Epithelial cell of esophagus (primary cell): ENCODE data around the gene SOX5.

ENCODE experiments used
- DNase-seq: peaks from one replicate; pipeline ENCODE4 v3.0.0; 2010; ENCODE audit warnings: low read depth
- H3K4me3 ChIP-seq: 2 replicates; pipeline ENCODE4 v1.5.1; 2011; ENCODE audit warnings: mild to moderate bottlenecking, low read length, control low read depth
- TF ChIP-seq, protein P1 (sequence below): IDR thresholded peaks from 2 replicates; pipeline ENCODE4 v1.5.1; 2011; ENCODE audit warnings: low read depth, mild to moderate bottlenecking, low read length, control low read depth, inconsistent platforms; ENCODE audit not compliant: insufficient read depth; ENCODE audit errors: missing control alignments

The SOX5 gene

GRCh38 chr12:23921099-23921856 lies 28.2 kb downstream of the SOX5 start:
- DNase-seq = no peak
- no peak overlapping the region for H3K4me3 ChIP-seq
- TF ChIP-seq, protein P1, sequence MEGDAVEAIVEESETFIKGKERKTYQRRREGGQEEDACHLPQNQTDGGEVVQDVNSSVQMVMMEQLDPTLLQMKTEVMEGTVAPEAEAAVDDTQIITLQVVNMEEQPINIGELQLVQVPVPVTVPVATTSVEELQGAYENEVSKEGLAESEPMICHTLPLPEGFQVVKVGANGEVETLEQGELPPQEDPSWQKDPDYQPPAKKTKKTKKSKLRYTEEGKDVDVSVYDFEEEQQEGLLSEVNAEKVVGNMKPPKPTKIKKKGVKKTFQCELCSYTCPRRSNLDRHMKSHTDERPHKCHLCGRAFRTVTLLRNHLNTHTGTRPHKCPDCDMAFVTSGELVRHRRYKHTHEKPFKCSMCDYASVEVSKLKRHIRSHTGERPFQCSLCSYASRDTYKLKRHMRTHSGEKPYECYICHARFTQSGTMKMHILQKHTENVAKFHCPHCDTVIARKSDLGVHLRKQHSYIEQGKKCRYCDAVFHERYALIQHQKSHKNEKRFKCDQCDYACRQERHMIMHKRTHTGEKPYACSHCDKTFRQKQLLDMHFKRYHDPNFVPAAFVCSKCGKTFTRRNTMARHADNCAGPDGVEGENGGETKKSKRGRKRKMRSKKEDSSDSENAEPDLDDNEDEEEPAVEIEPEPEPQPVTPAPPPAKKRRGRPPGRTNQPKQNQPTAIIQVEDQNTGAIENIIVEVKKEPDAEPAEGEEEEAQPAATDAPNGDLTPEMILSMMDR = no peak

DNA sequence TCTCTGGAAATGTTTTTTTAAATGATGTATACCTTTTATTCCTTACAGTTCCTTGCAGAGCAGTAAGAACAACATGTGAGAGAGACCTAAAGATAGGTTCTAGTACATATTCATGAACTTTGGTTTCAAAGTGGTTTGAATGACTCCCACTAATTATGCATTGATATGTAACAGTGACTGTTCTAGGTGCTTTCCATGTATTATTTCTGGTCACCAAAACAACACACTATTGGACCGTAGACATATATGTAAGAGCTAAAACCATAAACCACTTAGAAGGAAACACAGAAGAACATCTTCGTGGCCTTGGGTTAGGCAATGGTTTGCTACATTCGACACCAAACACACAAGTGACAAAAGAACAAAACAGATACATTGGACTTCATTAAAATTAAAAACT lies 37.9 kb downstream of the SOX5 start:
- TF ChIP-seq, protein P1 = no peak
- H3K4me3 ChIP-seq = no peak overlapping the region
- DNase-seq = no peak

DNA sequence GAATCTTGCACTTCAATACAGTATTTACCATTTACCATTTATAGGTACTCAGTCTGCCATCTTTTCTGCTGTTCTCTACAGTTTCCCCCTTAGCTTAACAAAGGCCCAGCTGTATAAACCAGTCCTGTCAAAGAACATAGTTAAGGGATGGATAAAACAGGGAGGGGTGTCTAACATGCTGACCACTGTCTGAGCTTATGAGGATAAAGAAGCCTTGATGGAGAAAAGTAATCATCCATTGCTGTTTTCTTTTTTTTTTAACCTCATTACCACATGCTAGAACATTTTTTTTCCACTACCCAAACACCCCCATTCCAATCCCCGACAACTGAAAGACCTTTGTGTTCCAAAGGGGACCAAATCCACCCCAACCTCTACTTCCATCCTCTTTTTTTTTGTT lies 39.9 kb downstream of the SOX5 start:
- TF ChIP-seq, protein P1 = no peak

GRCh38 chr12:23906329-23906728 lies 43.1 kb downstream of the SOX5 start:
- DNase-seq = peak; percentile 69
- H3K4me3 ChIP-seq = no peak overlapping the region
- TF ChIP-seq, protein P1 = no peak

More for the DNA sequence above, 39.9 kb downstream of the SOX5 start:
- no peak overlapping the region for H3K4me3 ChIP-seq
- no peak for DNase-seq

- DNase-seq = peak; percentile 27
- TF ChIP-seq, protein P1 = no peak
- H3K4me3 ChIP-seq = no peak overlapping the region
Measured at GRCh38 chr12:23899434-23899833, 50.0 kb downstream of the SOX5 start.

- no peak for DNase-seq
- no peak overlapping the region for H3K4me3 ChIP-seq
- TF ChIP-seq, protein P1 = no peak
Measured at GRCh38 chr12:23898121-23898520, 51.3 kb downstream of the SOX5 start.

GRCh38 chr12:23895792-23896218 lies 53.7 kb downstream of the SOX5 start:
- peak; percentile 4 for DNase-seq
- no peak overlapping the region for H3K4me3 ChIP-seq
- TF ChIP-seq, protein P1 = no peak
